SK-N-MC (cell line): ENCODE measurements around the gene TMEM248.
"Not testable (repeated sequence)": the region's sequence is repeated elsewhere in the genome, so short reads cannot be mapped to it uniquely, and the experiment has no call there.

Experiments
- EZH2 ChIP-seq: fragments of 200-600 bp; sonication (generic); IDR thresholded peaks from one replicate; pipeline ENCODE4 v1.6.1; 2017; ENCODE audit warnings: antibody characterized with exemption
- FOXP2 ChIP-seq: optimal IDR thresholded peaks from 2 replicates; pipeline ENCODE3; 2011; ENCODE audit warnings: mild to moderate bottlenecking, moderate library complexity; ENCODE audit not compliant: insufficient read depth; ENCODE audit errors: extremely low read length, control extremely low read depth
- POLR2AphosphoS5 ChIP-seq: IDR thresholded peaks from 2 replicates; pipeline ENCODE4 v1.6.1; 2012; ENCODE audit warnings: mild to moderate bottlenecking, low read depth, low read length, borderline replicate concordance

GRCh38 chr7:66996444-66997191 lies 75.6 kb downstream of the TMEM248 start, which contains the start of gene TYW1:
- TF ChIP-seq POLR2AphosphoS5, result peak; percentile 77; the same call in 1 of the 2 replicates
- not testable (repeated sequence) for TF ChIP-seq FOXP2, EZH2
